Activated T-cell treated with anti-CD3 and anti-CD28 coated beads for 1 hour (primary cell): ENCODE results near the gene MS4A15.
"Not testable (repeated sequence)": the region's sequence is repeated elsewhere in the genome, so short reads cannot be mapped to it uniquely, and the experiment has no call there.

Source experiments
- DNase-seq: peaks from one replicate; pipeline ENCODE4 v3.0.0-alpha.2; 2020; ENCODE audit warnings: low read depth

Gene MS4A15

GRCh38 chr11:60809249-60809648, 52.6 kb downstream of the MS4A15 start:
- no peak for DNase-seq

- DNase-seq, result no peak
Observed at GRCh38 chr11:60809691-60810090, 53.0 kb downstream of the MS4A15 start.

GRCh38 chr11:60810151-60810550, 53.5 kb downstream of the MS4A15 start:
- DNase-seq, result no peak

GRCh38 chr11:60810569-60810968, 53.9 kb downstream of the MS4A15 start:
- DNase-seq, result no peak

GRCh38 chr11:60813324-60813723, 56.7 kb downstream of the MS4A15 start:
- no peak for DNase-seq

GRCh38 chr11:60814112-60814511, 57.4 kb downstream of the MS4A15 start:
- no peak for DNase-seq

GRCh38 chr11:60816590-60817157, 60.0 kb downstream of the MS4A15 start:
- DNase-seq, result no peak

- no peak for DNase-seq
Observed at GRCh38 chr11:60818057-60818456, 61.4 kb downstream of the MS4A15 start.

- no peak for DNase-seq
Observed at GRCh38 chr11:60821827-60822599, 65.3 kb downstream of the MS4A15 start.

- not testable (repeated sequence) for DNase-seq
Observed at GRCh38 chr11:60823745-60824306, 67.2 kb downstream of the MS4A15 start.

GRCh38 chr11:60825118-60825517, 68.5 kb downstream of the MS4A15 start:
- DNase-seq, result no peak

- DNase-seq, result no peak
Observed at GRCh38 chr11:60825790-60826189, 69.1 kb downstream of the MS4A15 start.
